GM21515 (cell line): ENCODE results near the gene CHST13.

Experiments used
- ATAC-seq: cut with Tn5 transposase; IDR thresholded peaks from one replicate; pipeline ENCODE4 v1.9.1; 2021; ENCODE audit not compliant: unreplicated experiment

Gene CHST13

DNA sequence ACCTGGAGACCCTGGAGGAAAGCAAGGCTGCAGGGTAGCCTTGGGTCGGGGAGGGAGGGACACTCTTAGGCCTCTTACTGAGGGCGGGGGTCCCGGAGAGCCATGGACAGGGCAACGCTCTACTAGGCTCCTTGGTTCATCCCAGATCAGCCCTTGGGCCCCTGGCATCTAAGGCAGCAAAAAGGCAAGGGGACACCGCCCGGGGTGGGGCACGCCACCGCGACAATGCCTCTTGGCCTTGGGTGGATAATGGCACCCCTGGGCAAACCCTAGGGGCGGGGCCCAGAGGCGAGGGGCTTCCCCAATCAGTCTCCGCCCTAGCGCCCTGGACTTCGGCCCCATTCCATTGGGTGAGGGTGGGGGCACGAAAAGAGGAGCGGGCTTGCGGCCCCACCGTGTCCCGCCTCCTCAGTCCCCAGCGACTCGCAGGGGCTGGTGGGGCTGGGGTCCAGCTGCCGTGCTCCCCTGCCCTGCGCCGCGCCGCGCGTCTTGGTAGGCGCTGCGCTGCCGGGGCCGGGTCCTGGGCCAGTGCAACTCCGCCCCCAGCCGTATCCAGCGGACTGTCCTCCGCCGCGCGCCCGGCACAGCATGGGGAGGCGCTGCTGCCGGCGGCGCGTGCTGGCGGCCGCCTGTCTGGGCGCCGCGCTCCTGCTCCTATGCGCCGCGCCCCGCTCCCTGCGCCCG is at the start of gene CHST13:
TSS of gene CHST13 (plus strand) at position 411 of the 684 bp plus-strand sequence. CDS start at position 589, 178 bp downstream.
- ATAC-seq = no peak

DNA sequence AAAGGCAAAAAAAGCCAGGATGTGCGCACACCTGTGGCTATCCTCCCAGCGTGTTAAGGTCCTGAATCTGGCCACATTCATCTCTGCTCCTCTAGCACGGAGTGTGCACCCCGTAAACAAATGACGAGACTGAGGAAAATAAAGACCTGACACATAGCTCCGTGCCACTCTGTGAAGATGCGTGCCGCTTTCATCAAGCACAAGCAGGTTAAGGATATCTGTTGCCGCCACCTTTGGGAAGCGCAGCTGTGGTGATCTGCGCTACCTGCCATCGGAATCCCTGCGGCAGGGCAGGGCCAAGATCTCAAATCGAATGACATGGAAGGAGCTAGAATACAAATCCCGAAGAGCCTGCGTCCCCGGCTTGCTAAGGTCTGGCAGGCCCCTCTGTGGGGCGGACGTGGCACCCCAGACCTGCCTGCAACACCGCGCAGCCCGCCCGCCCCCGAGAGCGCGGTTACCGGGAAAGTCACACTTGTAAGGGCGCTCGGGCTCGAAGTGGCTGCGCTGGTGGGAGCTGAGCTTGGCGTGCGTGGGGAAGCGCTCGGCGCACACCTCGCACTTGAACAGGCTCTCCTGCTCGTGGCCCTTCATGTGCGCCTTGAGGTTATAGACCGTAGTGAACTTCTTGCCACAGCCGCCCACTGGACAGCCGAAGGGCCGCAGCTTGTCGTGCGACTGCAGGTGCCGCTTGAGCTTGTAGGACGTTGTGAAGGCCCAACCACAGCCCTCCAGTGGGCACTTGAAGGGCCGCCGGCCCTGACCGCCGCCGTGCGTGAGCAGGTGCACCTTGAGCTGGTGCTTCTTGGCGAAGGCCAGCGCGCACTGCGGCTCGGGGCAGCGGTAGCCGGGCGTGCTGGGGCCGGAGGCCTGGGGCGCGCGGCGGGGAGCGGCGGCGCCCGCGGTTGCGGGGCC is 49.2 kb upstream of the CHST13 start:
- peak; percentile 24 for ATAC-seq

DNA sequence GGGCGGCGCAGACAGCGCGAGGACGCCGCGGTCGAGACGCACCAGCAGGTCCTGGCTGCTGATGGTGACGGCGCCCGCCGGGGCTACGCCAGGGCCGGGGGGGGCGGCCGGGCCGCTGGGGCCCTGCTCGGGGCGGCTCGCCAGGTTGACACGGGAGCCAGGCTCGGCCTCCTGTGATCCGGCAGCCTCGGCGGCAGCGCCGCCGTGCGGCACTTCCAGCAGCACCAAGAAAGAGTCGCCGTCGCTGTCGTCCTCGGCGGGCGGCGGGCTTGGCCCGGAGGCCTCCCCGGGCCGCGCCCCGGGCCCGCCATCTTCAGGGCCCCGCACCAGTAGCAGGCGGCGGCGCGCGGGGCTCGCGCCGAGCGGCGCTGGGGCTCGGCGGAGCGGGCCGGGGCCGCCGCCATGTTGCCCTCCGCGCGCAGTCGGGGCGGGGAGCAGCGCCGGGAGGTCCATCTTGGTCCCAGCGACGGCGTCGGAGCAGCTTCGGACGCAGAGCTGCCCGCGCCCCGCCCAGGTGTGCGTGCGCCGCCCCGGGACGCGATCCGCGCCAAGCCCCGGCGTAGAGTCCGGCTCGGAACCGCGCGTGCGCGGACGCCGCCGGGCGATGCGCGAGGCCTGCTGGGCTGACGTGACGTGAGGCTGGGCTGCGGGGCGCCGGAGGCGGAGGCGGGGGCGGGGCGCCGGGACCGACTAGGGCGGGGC is 48.4 kb upstream of the CHST13 start, which contains the start of gene ZXDC:
TSS of gene ZXDC (minus strand) at position 479 of the 702 bp plus-strand sequence. CDS start at position 453, 26 bp downstream.
- peak; percentile 84 for ATAC-seq

DNA sequence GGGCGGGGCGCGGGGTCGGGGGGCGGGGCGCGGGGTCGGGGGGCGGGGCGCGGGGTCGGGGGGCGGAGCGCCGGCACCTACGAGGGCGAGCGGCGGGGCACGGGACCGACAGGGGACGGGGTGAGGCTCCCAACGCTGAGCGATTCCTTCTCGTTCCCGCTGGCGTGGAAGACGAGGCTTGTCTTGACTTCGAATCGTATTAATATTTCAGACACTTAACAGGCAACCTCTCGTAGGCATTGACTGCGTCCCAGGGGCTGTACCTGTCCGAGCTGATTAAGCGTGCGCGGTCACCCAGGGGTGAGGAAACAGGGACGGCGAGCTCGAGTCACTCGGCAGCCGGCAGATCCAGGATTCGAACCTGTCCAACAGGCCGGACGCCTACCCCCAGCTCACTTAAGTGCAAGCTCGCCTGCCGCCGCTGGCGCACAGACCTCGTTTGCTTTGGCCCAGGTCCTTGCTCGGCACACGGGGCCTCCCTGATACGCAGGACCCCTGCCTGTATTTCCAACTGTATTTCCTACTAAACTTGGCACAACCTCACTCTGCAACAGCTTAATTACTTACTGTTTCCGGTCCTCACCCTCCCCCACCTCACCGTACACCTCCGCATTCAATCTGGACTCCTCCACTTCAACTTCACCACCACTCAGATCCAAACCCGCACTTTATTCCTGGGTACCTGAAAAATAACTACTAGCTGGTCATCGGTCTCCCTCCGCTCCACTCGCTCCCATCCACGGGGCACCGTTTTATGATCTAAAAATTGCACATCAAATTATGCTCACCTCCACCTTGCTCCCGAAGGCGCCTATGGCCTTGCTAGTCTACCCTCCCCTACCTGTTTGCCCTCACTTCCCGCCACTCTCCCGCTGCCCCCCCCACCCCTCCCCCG is 47.5 kb upstream of the CHST13 start:
- ATAC-seq = peak; percentile 33

DNA sequence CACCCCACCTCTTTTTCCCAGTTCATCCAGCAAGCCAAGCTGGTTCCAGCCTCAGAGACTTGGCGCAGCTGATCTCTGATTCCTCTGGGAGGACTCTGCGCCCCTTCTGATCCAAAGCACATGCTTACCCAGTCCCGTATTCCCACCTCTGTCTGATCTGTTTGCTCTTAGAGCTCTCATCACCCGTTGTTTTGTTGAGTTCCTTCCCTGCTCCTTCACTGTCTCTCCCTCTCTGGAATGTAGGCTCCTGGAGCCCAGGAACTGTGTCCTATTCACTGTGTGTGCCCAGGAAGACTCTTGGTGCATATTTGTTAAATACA is 46.9 kb upstream of the CHST13 start:
- ATAC-seq = no peak

DNA sequence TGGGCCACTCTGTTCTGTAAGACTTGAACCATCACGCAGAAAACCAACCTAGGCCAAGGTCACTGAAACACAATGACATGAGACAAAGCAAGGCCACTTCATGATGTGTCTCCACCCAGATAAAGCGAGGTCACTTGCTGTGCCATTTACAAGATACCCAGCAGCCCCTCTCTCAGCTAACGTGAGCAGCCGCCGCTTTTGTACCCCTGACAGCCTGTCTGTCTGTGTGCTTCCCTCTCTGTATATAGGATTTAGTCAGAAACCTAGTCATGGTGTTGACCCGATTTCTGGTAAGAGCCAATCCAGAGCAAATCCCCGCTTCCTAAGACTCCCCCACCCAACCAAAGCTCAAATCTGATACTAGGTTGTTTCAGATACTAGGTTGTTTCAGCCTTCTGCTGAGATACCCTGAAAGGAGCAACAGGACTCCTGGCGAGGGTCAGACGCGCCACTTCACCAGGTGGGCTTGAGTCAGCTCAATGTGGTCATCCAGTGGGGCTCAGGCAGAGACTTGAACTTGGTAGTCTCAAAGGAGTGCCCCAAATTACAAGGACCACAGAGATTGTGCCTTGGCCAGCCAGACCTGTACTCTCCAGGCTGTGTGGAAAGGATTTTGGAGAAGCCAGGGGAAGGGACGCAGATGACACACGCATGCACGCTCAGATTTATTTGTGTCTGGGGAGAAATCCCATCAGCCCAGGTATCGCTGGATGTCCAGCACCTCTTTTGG is 45.2 kb upstream of the CHST13 start:
- no peak for ATAC-seq

- no peak for ATAC-seq
Observed at GRCh38 chr3:126479642-126480041, 44.3 kb upstream of the CHST13 start.

DNA sequence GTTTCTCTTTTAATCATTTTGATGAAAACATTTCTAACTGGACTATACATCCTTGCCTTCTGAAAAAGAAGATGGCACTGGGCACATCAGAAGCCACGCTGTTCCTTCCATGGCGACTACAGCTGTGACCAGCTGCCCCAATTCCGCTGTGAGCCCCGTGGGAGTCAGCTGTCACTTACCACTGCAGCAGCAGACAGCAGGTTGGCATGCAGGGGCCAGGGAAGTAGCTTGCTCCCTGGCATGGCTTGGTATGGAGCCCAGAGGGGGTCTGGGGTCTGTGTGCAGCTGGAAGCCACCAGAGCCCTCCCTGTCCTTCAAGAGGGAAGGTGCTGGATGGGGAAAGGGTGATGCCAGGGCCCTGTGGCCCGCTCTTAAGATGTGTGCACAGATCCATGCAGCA is 43.7 kb upstream of the CHST13 start:
- ATAC-seq = no peak

- ATAC-seq = no peak
Observed at GRCh38 chr3:126480861-126481260, 43.1 kb upstream of the CHST13 start.

- no peak for ATAC-seq
Observed at GRCh38 chr3:126481808-126482502, 42.0 kb upstream of the CHST13 start.

DNA sequence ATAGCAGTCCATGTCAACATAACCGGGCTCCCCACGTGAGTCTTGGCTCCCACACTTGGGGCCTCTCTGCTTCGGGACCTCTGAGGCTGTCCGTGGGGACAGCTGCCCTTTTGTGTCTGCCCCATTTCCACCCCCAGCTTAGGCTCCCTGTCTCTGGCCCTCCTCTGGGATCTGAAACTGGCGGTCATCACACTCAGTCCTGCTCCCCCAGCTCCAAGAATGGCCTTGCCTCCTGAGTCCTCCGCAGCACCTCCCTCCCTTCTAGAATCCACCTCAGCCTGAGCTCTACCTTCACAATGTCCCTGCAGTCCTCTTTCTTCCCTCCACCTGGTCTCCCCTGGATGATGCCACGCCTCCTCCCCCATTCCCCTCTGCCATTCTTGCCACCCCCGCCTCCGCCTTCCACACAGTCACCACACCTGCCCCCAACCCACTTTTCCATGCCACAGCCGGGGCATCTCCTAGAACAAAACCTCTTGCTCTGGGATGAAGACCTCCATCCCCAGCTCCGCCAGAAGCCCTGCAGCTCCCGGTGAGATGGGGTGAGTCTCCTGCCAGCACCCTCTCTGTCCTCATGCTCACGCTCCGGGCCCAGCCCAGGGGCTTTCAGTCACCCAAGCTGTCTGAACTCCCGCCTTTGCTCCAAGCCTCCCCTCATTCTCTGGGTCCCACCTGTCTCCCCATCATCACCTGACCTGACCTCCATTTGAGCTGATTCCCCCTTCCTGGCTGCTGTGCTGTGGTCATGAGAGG is 41.3 kb upstream of the CHST13 start:
- no peak for ATAC-seq

GRCh38 chr3:126483321-126483761 is 40.6 kb upstream of the CHST13 start:
- ATAC-seq = no peak

GRCh38 chr3:126484148-126484547 is 39.8 kb upstream of the CHST13 start:
- no peak for ATAC-seq

DNA sequence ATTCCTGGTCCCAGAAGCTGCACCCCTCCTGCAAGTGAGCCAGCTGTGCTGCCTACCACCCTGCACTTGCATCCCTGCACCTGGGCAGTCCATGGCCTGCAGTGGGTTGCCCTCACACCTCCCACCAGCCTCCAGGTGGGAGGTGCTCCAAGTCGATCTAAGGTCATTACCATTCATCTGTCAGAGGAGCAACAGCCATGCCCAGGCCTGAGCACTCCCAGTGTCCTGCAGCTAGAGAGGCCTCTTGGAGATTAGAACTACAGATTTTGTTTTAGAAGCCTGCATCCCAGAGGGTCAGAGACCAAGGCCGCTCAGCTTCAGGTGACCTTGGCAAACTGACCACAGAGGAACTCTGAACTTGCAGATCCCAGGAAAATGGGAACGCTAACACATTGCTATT is 39.3 kb upstream of the CHST13 start:
- ATAC-seq = no peak

- ATAC-seq = no peak
Observed at GRCh38 chr3:126485176-126485897, 38.6 kb upstream of the CHST13 start.

DNA sequence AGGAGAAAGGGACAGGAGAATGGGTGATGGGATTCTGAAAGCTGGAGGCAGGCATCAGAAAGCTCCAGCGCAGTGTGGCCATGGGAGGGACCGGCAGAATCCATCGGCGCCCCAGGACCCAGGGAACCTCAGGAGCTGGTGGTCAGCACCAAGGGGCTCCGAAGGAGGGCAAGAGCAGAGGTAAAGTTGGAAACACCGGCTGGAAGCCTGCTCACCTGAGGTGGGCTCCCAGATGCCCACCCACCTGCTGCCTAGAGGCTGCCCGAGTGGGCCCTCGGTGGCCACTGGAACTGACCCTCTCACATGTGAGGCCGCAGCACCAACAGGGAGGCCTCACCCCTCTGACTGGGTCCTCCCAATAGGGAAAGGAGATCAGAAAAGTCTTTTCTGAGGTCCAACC is 38.0 kb upstream of the CHST13 start:
- no peak for ATAC-seq

GRCh38 chr3:126486360-126486847 is 37.6 kb upstream of the CHST13 start:
- no peak for ATAC-seq
